T-cell (primary cell): ENCODE data around the gene SNRPA. TPM values are rescaled to one million over a fixed set of nuclear protein-coding genes. Genes with fewer than 3 reads are reported as not detected.

Experiments used
- ATAC-seq, 4 experiments: fragments of 200-7000 bp in 3 of 4; fragments of 150-1000 bp in 1 of 4; cut with Tn5 transposase; replicated peaks in 1 of 4; 1 replicate in 3 of 4; 2 replicates in 1 of 4; pipeline ENCODE4 v1.10.0; 2021; ENCODE audit warnings: moderate library complexity in 3 of 4, mild to moderate bottlenecking in 2 of 4, moderate number of reproducible peaks in 1 of 4
- CTCF ChIA-PET, 2 donors: fragments of 300-600 bp; sonication (Branson Sonifier 250); formaldehyde crosslinking; loops; one replicate each; lab custom pipeline; 2022; ENCODE audit warnings: antibody characterized with exemption in 2 of 2; lab: Charles Lee
- POLR2A ChIA-PET, 2 donors: fragments of 300-600 bp; sonication (Branson Sonifier 250); formaldehyde crosslinking; loops; one replicate each; lab custom pipeline; 2022; ENCODE audit warnings: antibody characterized with exemption in 2 of 2; lab: Charles Lee
- DNase-seq, 35 experiments: peaks; one replicate each; pipeline versions ENCODE4 v3.0.0 to v3.0.0-alpha.2; 2013 to 2023
- H3K27ac ChIP-seq: one replicate; pipeline ENCODE4 v1.5.1; 2013; ENCODE audit warnings: low read length
- H3K27me3 ChIP-seq, 2 experiments: replicated peaks in 1 of 2; 1 replicate in 1 of 2; 2 replicates in 1 of 2; pipeline versions ENCODE4 v1.6.1 to v1.7.0; 2013; ENCODE audit warnings: low read length in 1 of 2, mixed read lengths in 1 of 2; ENCODE audit not compliant: control insufficient read depth in 2 of 2, insufficient read depth in 2 of 2; ENCODE audit errors: extremely low read depth in 1 of 2
- H3K36me3 ChIP-seq, 2 donors: 1 replicate in 1 of 2; 2 replicates in 1 of 2; pipeline versions ENCODE4 v1.6.1 to v1.7.0; 2013; ENCODE audit warnings: low read length in 1 of 2; ENCODE audit not compliant: control insufficient read depth in 2 of 2, insufficient read depth in 1 of 2; ENCODE audit errors: extremely low read depth in 1 of 2
- H3K4me1 ChIP-seq, 2 experiments: 1 replicate in 1 of 2; 2 replicates in 1 of 2; pipeline versions ENCODE4 v1.6.1 to v1.7.0; 2013; ENCODE audit warnings: low read length in 2 of 2, mixed read lengths in 1 of 2; ENCODE audit not compliant: insufficient read depth in 2 of 2, control insufficient read depth in 1 of 2; ENCODE audit errors: extremely low read depth in 1 of 2
- H3K4me3 ChIP-seq, 2 donors: 1 replicate in 1 of 2; 2 replicates in 1 of 2; pipeline versions ENCODE4 v1.5.1 to v1.7.0; 2013; ENCODE audit warnings: mild to moderate bottlenecking in 2 of 2, low read length in 1 of 2, moderate library complexity in 1 of 2; ENCODE audit not compliant: control insufficient read depth in 1 of 2; ENCODE audit errors: extremely low read depth in 1 of 2
- H3K9me3 ChIP-seq: 2 replicates; pipeline ENCODE4 v1.7.0; 2013
- H3K27ac Mint-ChIP-seq, 2 donors: one replicate each; pipeline ENCODE4 v1.8.0; 2020 to 2021; ENCODE audit warnings: mild to moderate bottlenecking in 2 of 2, mixed read lengths in 2 of 2
- H3K27me3 Mint-ChIP-seq, 2 donors: one replicate each; pipeline ENCODE4 v1.8.0; 2021 to 2022; ENCODE audit warnings: mixed read lengths in 2 of 2
- H3K36me3 Mint-ChIP-seq: one replicate; pipeline ENCODE4 v1.8.0; 2021; ENCODE audit warnings: mixed read lengths
- H3K4me1 Mint-ChIP-seq, 3 donors: one replicate each; pipeline ENCODE4 v1.8.0; 2020 to 2022; ENCODE audit warnings: mixed read lengths in 3 of 3, mild to moderate bottlenecking in 1 of 3
- H3K4me3 Mint-ChIP-seq, 3 donors: one replicate each; pipeline ENCODE4 v1.8.0; 2020 to 2022; ENCODE audit warnings: mild to moderate bottlenecking in 3 of 3, mixed read lengths in 3 of 3, moderate library complexity in 3 of 3
- H3K9me3 Mint-ChIP-seq, 3 donors: one replicate each; pipeline ENCODE4 v1.8.0; 2020 to 2022; ENCODE audit warnings: mixed read lengths in 3 of 3
- WGBS: methylation state at CpG from one replicate; pipeline ENCODE4 v1.1.5; 2013; ENCODE audit warnings: missing lambda C conversion rate; ENCODE audit not compliant: insufficient coverage; 5-methylcytosine and 5-hydroxymethylcytosine counted together
- total RNA-seq, 35 experiments: library from RNA in 6 of 35; stranded (reverse) in 6 of 35; fragments of 120-200 nt in 1 of 35; gene quantifications; one replicate each; pipeline versions ENCODE4 v1.2.1 to v1.2.4 and lab custom pipeline; 2013 to 2026

Gene SNRPA
- total RNA-seq, 5 donors from 2014 or later (not counting 1 experiment from before 2014, with no cell fraction given): 65.2 to 101 (median 79.1) TPM

GRCh38 chr19:40776932-40777644 lies 26.1 kb downstream of the SNRPA start:
- ChIA-PET CTCF (interaction anchor here (0.5 to 3.3 kb wide), 18 partner anchors 11 to 640 kb away, joined by 3 to 30 read pairs (median 4); partner anchors contain the start of genes ACTMAP (in 1 of the 2), C19orf47 (in 1 of the 2), COQ8B (in 1 of the 2) and EGLN2 (in 1 of the 2)), POLR2A (interaction anchor here (0.5 to 2.5 kb wide), 8 partner anchors 18 to 486 kb away, joined by 3 to 23 read pairs (median 6); partner anchors contain the start of genes EGLN2 (in 2 of the 2), ACTMAP (in 1 of the 2) and SNRPA (in 1 of the 2))
- ATAC-seq (peak; percentile 69 to 76 (median 74)), DNase-seq (peak; percentile 78 to 96 (median 90))
- peaks cover 25 to 41% (median 38%) of the 10 kb centered on the region in 3 donors for H3K4me1 Mint-ChIP-seq
- no peaks in the 10 kb centered on the region for H3K27me3 Mint-ChIP-seq
- Histone ChIP-seq H3K4me1 (peaks cover 9 to 26% of the 10 kb centered on the region in 2 experiments), H3K4me3 (peak overlapping the region; percentile 67 to 96), H3K36me3 (peaks cover 0 to 6% of the 10 kb centered on the region in 2 donors), H3K27me3 (no peaks in the 10 kb centered on the region), H3K9me3 (no peaks in the 10 kb centered on the region), H3K27ac (peak overlapping the region; percentile 86)
- H3K27ac Mint-ChIP-seq: peak overlapping the region; percentile 96
- 3% methylated on average over 7 of the region's 13 CpGs for WGBS
- peaks cover 9% of the 10 kb centered on the region for H3K36me3 Mint-ChIP-seq
- H3K4me3 Mint-ChIP-seq: peak overlapping the region; percentile 83 to 90 (median 88)
- no peaks in the 10 kb centered on the region for H3K9me3 Mint-ChIP-seq

- WGBS: 0% methylated on average over 7 of the region's 10 CpGs
- ChIA-PET POLR2A (interaction anchor here (0.5 to 2.5 kb wide), 10 partner anchors 18 to 486 kb away, joined by 3 to 23 read pairs (median 6); partner anchors contain the start of genes ACTMAP (in 1 of the 2), COQ8B (in 1 of the 2), EGLN2 (in 1 of the 2) and ITPKC (in 1 of the 2)), CTCF (interaction anchor here (0.5 to 3.3 kb wide), 20 partner anchors 12 to 1181 kb away, joined by 3 to 30 read pairs (median 3); partner anchors contain the start of genes ACTMAP (in 1 of the 2), C19orf47 (in 1 of the 2), COQ8B (in 1 of the 2) and EGLN2 (in 1 of the 2))
- Mint-ChIP-seq H3K4me3 (peak overlapping the region; percentile 83 to 90 (median 88)), H3K36me3 (peaks cover 13% of the 10 kb centered on the region), H3K27ac (peak overlapping the region; percentile 96), H3K27me3 (no peaks in the 10 kb centered on the region), H3K9me3 (no peaks in the 10 kb centered on the region), H3K4me1 (peaks cover 26 to 40% (median 38%) of the 10 kb centered on the region in 3 donors)
- DNase-seq (no peak), ATAC-seq (no peak)
- Histone ChIP-seq H3K36me3 (peaks cover 0 to 7% of the 10 kb centered on the region in 2 donors), H3K4me1 (peaks cover 9 to 26% of the 10 kb centered on the region in 2 experiments), H3K27ac (peak overlapping the region; percentile 86), H3K9me3 (no peaks in the 10 kb centered on the region), H3K4me3 (peak overlapping the region; percentile 67 to 96), H3K27me3 (no peaks in the 10 kb centered on the region)
Measured at GRCh38 chr19:40777645-40777936, 26.6 kb downstream of the SNRPA start.

GRCh38 chr19:40777937-40778705 lies 27.1 kb downstream of the SNRPA start, which contains the start of gene RAB4B:
RAB4B (plus strand) TSS chr19:40778247; CDS start chr19:40778376, 129 bp downstream.
- Mint-ChIP-seq H3K4me3 (peak within 1 kb of the TSS; percentile 83 to 90 (median 88)), H3K36me3 (peaks cover 13% of the 10 kb centered on the region), H3K4me1 (peaks cover 26 to 40% (median 38%) of the 10 kb centered on the region in 3 donors), H3K27ac (peak within 1 kb of the TSS; percentile 96), H3K27me3 (no peaks in the 10 kb centered on the region), H3K9me3 (no peaks in the 10 kb centered on the region)
- Histone ChIP-seq H3K27me3 (no peaks in the 10 kb centered on the region), H3K4me3 (peak within 1 kb of the TSS; percentile 67 to 96), H3K27ac (peak within 1 kb of the TSS; percentile 86), H3K4me1 (peaks cover 9 to 26% of the 10 kb centered on the region in 2 experiments), H3K36me3 (peaks cover under 1 to 7% of the 10 kb centered on the region in 2 donors), H3K9me3 (no peaks in the 10 kb centered on the region)
- DNase-seq (peak; percentile 99 to 100 (median 100)), ATAC-seq (peak; percentile 84 to 89 (median 88))
- WGBS: under 1% methylated on average over 53 of the region's 56 CpGs
- ChIA-PET POLR2A (interaction anchor here (0.6 to 2.5 kb wide), 11 partner anchors 20 to 1104 kb away, joined by 3 to 23 read pairs (median 5); partner anchors contain the start of genes ACTMAP (in 1 of the 2), COQ8B (in 1 of the 2), EGLN2 (in 1 of the 2) and HNRNPUL1 (in 1 of the 2)), CTCF (interaction anchor here (0.5 to 3.3 kb wide), 24 partner anchors 12 to 1180 kb away, joined by 3 to 30 read pairs (median 3); partner anchors contain the start of genes ACTMAP (in 1 of the 2), C19orf47 (in 1 of the 2), COQ8B (in 1 of the 2) and EGLN2 (in 1 of the 2))

GRCh38 chr19:40778706-40779284 lies 27.8 kb downstream of the SNRPA start:
- peaks cover 26 to 40% (median 40%) of the 10 kb centered on the region in 3 donors for H3K4me1 Mint-ChIP-seq
- Histone ChIP-seq H3K36me3 (peaks cover 4 to 9% of the 10 kb centered on the region in 2 donors), H3K4me3 (peak overlapping the region; percentile 64 to 67), H3K27ac (peak overlapping the region; percentile 73), H3K4me1 (peaks cover 9 to 26% of the 10 kb centered on the region in 2 experiments), H3K9me3 (no peaks in the 10 kb centered on the region), H3K27me3 (no peaks in the 10 kb centered on the region)
- H3K4me3 Mint-ChIP-seq: peak overlapping the region; percentile 83 to 90 (median 88)
- ChIA-PET POLR2A (interaction anchor here (0.5 to 2.5 kb wide), 6 partner anchors 20 to 1105 kb away, joined by 3 to 23 read pairs (median 6); partner anchors contain the start of genes ACTMAP (in 1 of the 2), EGLN2 (in 1 of the 2), HNRNPUL1 (in 1 of the 2) and SNRPA (in 1 of the 2)), CTCF (interaction anchor here (0.5 to 3.3 kb wide), 12 partner anchors 20 to 780 kb away, joined by 3 to 30 read pairs (median 7); partner anchors contain the start of genes ACTMAP (in 1 of the 2), EGLN2 (in 1 of the 2) and SNRPA (in 1 of the 2))
- ATAC-seq: no peak
- WGBS: 18% methylated on average over 6 of the region's 7 CpGs
- H3K9me3 Mint-ChIP-seq: no peaks in the 10 kb centered on the region
- peaks cover 17% of the 10 kb centered on the region for H3K36me3 Mint-ChIP-seq
- H3K27ac Mint-ChIP-seq: peak overlapping the region; percentile 96
- no peak for DNase-seq
- H3K27me3 Mint-ChIP-seq: no peaks in the 10 kb centered on the region

GRCh38 chr19:40780582-40780981 lies 29.6 kb downstream of the SNRPA start:
- POLR2A ChIA-PET: interaction anchor here in 1 of 2 donors (0.7 kb wide), 1 partner anchor 26 kb away, joined by 3 read pairs; no protein-coding TSS in a partner anchor
- 100% methylated on average over 5 of the region's 5 CpGs for WGBS
- CTCF ChIA-PET: no interaction called here
- Histone ChIP-seq H3K9me3 (no peaks in the 10 kb centered on the region), H3K27me3 (no peaks in the 10 kb centered on the region), H3K36me3 (peaks cover 14 to 21% of the 10 kb centered on the region in 2 donors), H3K27ac (no peak overlapping the region), H3K4me3 (no peak overlapping the region), H3K4me1 (peaks cover 9 to 26% of the 10 kb centered on the region in 2 experiments)
- no peak for DNase-seq
- H3K9me3 Mint-ChIP-seq: no peaks in the 10 kb centered on the region
- H3K4me3 Mint-ChIP-seq: no peak overlapping the region
- H3K27me3 Mint-ChIP-seq: no peaks in the 10 kb centered on the region
- peak overlapping the region; percentile 25 to 49 for H3K27ac Mint-ChIP-seq
- no peak for ATAC-seq
- H3K36me3 Mint-ChIP-seq: peaks cover 22% of the 10 kb centered on the region
- peaks cover 26 to 42% (median 40%) of the 10 kb centered on the region in 3 donors for H3K4me1 Mint-ChIP-seq
